ENCODE measurements around the gene TEX47. TPM values are rescaled to one million over a fixed set of nuclear protein-coding genes. Genes with fewer than 3 reads are reported as not detected.
A peak's percentile ranks its signal among the peaks of the same experiment; 100 is the strongest.

Gene TEX47
- total and polyA plus RNA-seq, 4 donors, result not detected

DNA sequence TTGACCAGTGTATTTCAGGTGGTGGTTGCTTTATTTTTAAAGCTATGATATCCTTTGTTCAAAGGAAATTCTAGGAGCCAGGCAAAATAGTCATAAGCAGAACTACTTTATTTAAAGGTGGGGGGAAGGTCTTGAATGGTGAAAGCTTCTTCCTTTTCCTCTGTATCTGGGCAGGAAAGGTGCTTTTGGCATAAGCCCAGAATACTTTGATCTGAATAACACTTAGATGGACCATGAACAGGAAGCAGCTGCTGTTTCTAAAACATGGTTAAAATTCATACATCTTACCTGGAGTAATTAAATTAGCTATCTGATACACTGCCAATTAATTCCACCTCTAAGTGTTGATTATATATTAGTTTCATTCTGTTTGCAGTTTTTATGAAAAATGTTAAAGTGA is 22.8 kb downstream of the TEX47 start:
- Histone ChIP-seq H3K4me1 (ENCODE audit: control insufficient read depth in 5 of 5, insufficient read depth in 5 of 5, low read length in 5 of 5) (no peaks in the 10 kb centered on the region), H3K36me3 (ENCODE audit: control insufficient read depth in 4 of 4, insufficient read depth in 4 of 4, low read length in 4 of 4) (no peaks in the 10 kb centered on the region), H3K9me3 (ENCODE audit: control insufficient read depth in 4 of 4, insufficient read depth in 3 of 4, low read length in 3 of 4) (peaks cover 0 to under 1% (median 0%) of the 10 kb centered on the region in 4 donors), H3K27ac (ENCODE audit: low read depth in 1 of 2, low read length in 1 of 2) (no peak overlapping the region), H3K9ac (ENCODE audit: insufficient read depth in 1 of 2, low read length in 2 of 2) (no peak overlapping the region), H3K27me3 (ENCODE audit: control insufficient read depth in 3 of 3, insufficient read depth in 3 of 3, low read length in 2 of 3) (no peaks in the 10 kb centered on the region), H3K4me3 (no peak overlapping the region)
- DNase-seq, result peak in 2 of 3 donors; percentile 14 to 19
- no peak for TF ChIP-seq CTCF (IDR thresholded peaks at IDR 0.05; ENCODE audit: control extremely low read depth, extremely low read depth)
- no peak for ATAC-seq (ENCODE audit: insufficient read depth, low FRiP score)

- Histone ChIP-seq H3K9ac (ENCODE audit: insufficient read depth in 1 of 2, low read length in 2 of 2) (no peak overlapping the region), H3K27me3 (ENCODE audit: control insufficient read depth in 3 of 3, insufficient read depth in 3 of 3, low read length in 2 of 3) (no peaks in the 10 kb centered on the region), H3K27ac (ENCODE audit: low read depth in 1 of 2, low read length in 1 of 2) (no peak overlapping the region), H3K36me3 (ENCODE audit: control insufficient read depth in 4 of 4, insufficient read depth in 4 of 4, low read length in 4 of 4) (no peaks in the 10 kb centered on the region), H3K9me3 (ENCODE audit: control insufficient read depth in 4 of 4, insufficient read depth in 3 of 4, low read length in 3 of 4) (peaks cover 0 to 3% (median 0%) of the 10 kb centered on the region in 4 donors), H3K4me3 (no peak overlapping the region), H3K4me1 (ENCODE audit: control insufficient read depth in 5 of 5, insufficient read depth in 5 of 5, low read length in 5 of 5) (no peaks in the 10 kb centered on the region)
- WGBS, 2 donors, result 59 to 93% methylated on average over 1 of the region's 1 CpG
- no peak for DNase-seq
- no peak for TF ChIP-seq CTCF (IDR thresholded peaks at IDR 0.05; ENCODE audit: control extremely low read depth, extremely low read depth)
- no peak for ATAC-seq (ENCODE audit: insufficient read depth, low FRiP score)
Measured at GRCh38 chr7:88771417-88771816, 24.1 kb downstream of the TEX47 start.

DNA sequence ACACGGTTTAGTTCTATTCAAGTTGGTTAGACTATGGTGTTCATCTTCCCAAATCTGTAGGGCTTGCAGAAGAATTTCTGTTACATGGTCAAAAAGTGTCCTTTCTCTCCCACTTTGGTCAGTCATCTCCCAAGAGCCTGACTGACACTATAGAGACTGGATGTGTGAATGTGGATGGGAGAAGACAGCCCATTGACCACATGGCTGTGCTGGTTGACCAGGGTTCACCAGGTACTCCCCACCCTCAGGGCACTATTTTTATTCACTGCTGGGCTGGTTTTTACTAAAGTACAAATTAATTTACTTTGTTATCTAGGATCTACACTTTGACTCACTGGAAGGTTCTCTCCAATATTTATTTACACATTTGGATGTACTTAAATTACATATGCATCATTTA is 33.8 kb downstream of the TEX47 start:
- Histone ChIP-seq H3K4me3 (no peak overlapping the region), H3K9ac (ENCODE audit: insufficient read depth in 1 of 2, low read length in 2 of 2) (no peak overlapping the region), H3K36me3 (ENCODE audit: control insufficient read depth in 4 of 4, insufficient read depth in 4 of 4, low read length in 4 of 4) (no peaks in the 10 kb centered on the region), H3K9me3 (ENCODE audit: control insufficient read depth in 4 of 4, insufficient read depth in 3 of 4, low read length in 3 of 4) (peaks cover 0 to 3% (median 0%) of the 10 kb centered on the region in 4 donors), H3K4me1 (ENCODE audit: control insufficient read depth in 5 of 5, insufficient read depth in 5 of 5, low read length in 5 of 5) (peaks cover 0 to 8% (median 7%) of the 10 kb centered on the region in 5 donors), H3K27me3 (ENCODE audit: control insufficient read depth in 3 of 3, insufficient read depth in 3 of 3, low read length in 2 of 3) (peaks cover 4 to 39% (median 29%) of the 10 kb centered on the region in 3 donors), H3K27ac (ENCODE audit: low read depth in 1 of 2, low read length in 1 of 2) (no peak overlapping the region)
- WGBS, 2 donors, result 46 to 55% methylated on average over 1 of the region's 1 CpG
- no peak for TF ChIP-seq CTCF (IDR thresholded peaks at IDR 0.05; ENCODE audit: control extremely low read depth, extremely low read depth)
- ATAC-seq (ENCODE audit: insufficient read depth, low FRiP score) (no peak), DNase-seq (no peak)

- no peak for ATAC-seq (ENCODE audit: insufficient read depth, low FRiP score)
- WGBS, 2 donors, result 23 to 27% methylated on average over 6 of the region's 6 CpGs
- peaks cover 4 to 41% (median 40%) of the 10 kb centered on the region in 3 donors for H3K27me3 ChIP-seq (ENCODE audit: control insufficient read depth in 3 of 3, insufficient read depth in 3 of 3, low read length in 2 of 3)
Measured at GRCh38 chr7:88760136-88760515, 35.4 kb downstream of the TEX47 start.

More at GRCh38 chr7:88760136-88760515, 35.4 kb downstream of the TEX47 start:
- no peak overlapping the region for H3K27ac ChIP-seq (ENCODE audit: low read depth in 1 of 2, low read length in 1 of 2)
- TF ChIP-seq CTCF (IDR thresholded peaks at IDR 0.05; ENCODE audit: control extremely low read depth, extremely low read depth), result no peak
- peak in 2 of 3 donors; percentile 6 to 11 for DNase-seq
- H3K4me3 ChIP-seq, result no peak overlapping the region
- H3K4me1 ChIP-seq (ENCODE audit: control insufficient read depth in 5 of 5, insufficient read depth in 5 of 5, low read length in 5 of 5), result peaks cover 0 to 8% (median 7%) of the 10 kb centered on the region in 5 donors
- no peaks in the 10 kb centered on the region for H3K36me3 ChIP-seq (ENCODE audit: control insufficient read depth in 4 of 4, insufficient read depth in 4 of 4, low read length in 4 of 4)
- no peak overlapping the region for H3K9ac ChIP-seq (ENCODE audit: insufficient read depth in 1 of 2, low read length in 2 of 2)
- H3K9me3 ChIP-seq (ENCODE audit: control insufficient read depth in 4 of 4, insufficient read depth in 3 of 4, low read length in 3 of 4), result peaks cover 0 to 3% (median 0%) of the 10 kb centered on the region in 4 donors

All from lung (tissue), 12 donors.